22Rv1 (cell line): Measurements from ENCODE around the gene JAG2.

ENCODE experiments used
- H3K27ac ChIP-seq: fragments of 450-650 bp; 2 replicates; pipeline ENCODE4 v1.5.1; 2017
- CTCF ChIP-seq: fragments of 450-650 bp; IDR thresholded peaks from 2 replicates; pipeline ENCODE4 v1.5.1; 2017; ENCODE audit warnings: mild to moderate bottlenecking
- ZFX ChIP-seq: fragments of 450-650 bp; IDR thresholded peaks from 2 replicates; pipeline ENCODE4 v1.6.1; 2017; ENCODE audit warnings: antibody characterized with exemption, borderline replicate concordance

The JAG2 gene

GRCh38 chr14:105141026-105141425 is 27.6 kb downstream of the JAG2 start:
- TF ChIP-seq ZFX (no peak), CTCF (no peak)
- no peak overlapping the region for H3K27ac ChIP-seq

- no peak overlapping the region for H3K27ac ChIP-seq
- TF ChIP-seq CTCF (no peak), ZFX (no peak)
These were observed 28.0 kb downstream of the JAG2 start for GRCh38 chr14:105140581-105140980.

GRCh38 chr14:105139831-105140239 is 28.7 kb downstream of the JAG2 start:
- H3K27ac ChIP-seq = no peak overlapping the region
- TF ChIP-seq CTCF = no peak
- no peak for TF ChIP-seq ZFX

- TF ChIP-seq CTCF (no peak), ZFX (no peak)
- no peak overlapping the region for H3K27ac ChIP-seq
These were observed 29.3 kb downstream of the JAG2 start for GRCh38 chr14:105139212-105139825.

GRCh38 chr14:105138551-105139111 is 29.9 kb downstream of the JAG2 start:
- no peak overlapping the region for H3K27ac ChIP-seq

GRCh38 chr14:105138021-105138541 is 30.5 kb downstream of the JAG2 start:
- no peak overlapping the region for H3K27ac ChIP-seq

More at GRCh38 chr14:105138551-105139111, 29.9 kb downstream of the JAG2 start:
- TF ChIP-seq CTCF (no peak), ZFX (no peak)

More at GRCh38 chr14:105138021-105138541, 30.5 kb downstream of the JAG2 start:
- no peak for TF ChIP-seq CTCF
- no peak for TF ChIP-seq ZFX
